Measurements from ENCODE around the gene SOHLH1.

DNA sequence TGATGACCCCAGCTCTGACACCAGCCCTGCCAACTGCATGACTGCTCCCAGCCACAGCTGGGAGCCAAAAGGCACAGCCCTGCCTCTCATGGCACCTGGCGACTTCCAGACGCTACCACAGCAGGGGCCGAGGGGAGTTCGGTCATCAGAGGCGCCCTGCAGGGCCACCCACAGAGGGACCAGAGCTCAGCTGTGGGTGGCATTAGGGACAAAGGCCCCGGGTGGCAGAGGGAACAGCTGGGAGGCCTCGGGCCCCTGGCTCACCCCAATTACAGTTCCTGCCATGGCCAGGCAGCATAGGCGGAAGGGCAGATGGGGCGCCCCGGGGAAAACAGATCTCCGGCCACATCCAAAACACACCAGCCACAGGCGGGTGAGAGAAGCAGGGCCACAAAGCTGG is 3.6 kb downstream of the SOHLH1 start:
- TF ChIP-seq, protein P1, sequence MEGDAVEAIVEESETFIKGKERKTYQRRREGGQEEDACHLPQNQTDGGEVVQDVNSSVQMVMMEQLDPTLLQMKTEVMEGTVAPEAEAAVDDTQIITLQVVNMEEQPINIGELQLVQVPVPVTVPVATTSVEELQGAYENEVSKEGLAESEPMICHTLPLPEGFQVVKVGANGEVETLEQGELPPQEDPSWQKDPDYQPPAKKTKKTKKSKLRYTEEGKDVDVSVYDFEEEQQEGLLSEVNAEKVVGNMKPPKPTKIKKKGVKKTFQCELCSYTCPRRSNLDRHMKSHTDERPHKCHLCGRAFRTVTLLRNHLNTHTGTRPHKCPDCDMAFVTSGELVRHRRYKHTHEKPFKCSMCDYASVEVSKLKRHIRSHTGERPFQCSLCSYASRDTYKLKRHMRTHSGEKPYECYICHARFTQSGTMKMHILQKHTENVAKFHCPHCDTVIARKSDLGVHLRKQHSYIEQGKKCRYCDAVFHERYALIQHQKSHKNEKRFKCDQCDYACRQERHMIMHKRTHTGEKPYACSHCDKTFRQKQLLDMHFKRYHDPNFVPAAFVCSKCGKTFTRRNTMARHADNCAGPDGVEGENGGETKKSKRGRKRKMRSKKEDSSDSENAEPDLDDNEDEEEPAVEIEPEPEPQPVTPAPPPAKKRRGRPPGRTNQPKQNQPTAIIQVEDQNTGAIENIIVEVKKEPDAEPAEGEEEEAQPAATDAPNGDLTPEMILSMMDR (IDR thresholded peaks at IDR 0.05) = no peak
- no peak for TF ChIP-seq POLR2A (IDR thresholded peaks at IDR 0.05)

Data from Peyer's patch (tissue), 4 donors.